LHCN-M2 (cell line): Measurements from ENCODE around the gene KDM6B. TPM values are rescaled to one million over a fixed set of nuclear protein-coding genes. Genes with fewer than 3 reads are reported as not detected.

ENCODE experiments used
- DNase-seq: peaks from one replicate; pipeline ENCODE4 v3.0.0-alpha.2; 2012; ENCODE audit warnings: low read depth
- total RNA-seq: library from RNA; depleted of rRNA; stranded (reverse); fragments of >200 nt; gene quantifications from 2 replicates; pipeline ENCODE4 v1.2.3, GENCODE V29; 2014

KDM6B gene
- total RNA-seq, 1 experiment from 2014 or later: 1.8 TPM

DNA sequence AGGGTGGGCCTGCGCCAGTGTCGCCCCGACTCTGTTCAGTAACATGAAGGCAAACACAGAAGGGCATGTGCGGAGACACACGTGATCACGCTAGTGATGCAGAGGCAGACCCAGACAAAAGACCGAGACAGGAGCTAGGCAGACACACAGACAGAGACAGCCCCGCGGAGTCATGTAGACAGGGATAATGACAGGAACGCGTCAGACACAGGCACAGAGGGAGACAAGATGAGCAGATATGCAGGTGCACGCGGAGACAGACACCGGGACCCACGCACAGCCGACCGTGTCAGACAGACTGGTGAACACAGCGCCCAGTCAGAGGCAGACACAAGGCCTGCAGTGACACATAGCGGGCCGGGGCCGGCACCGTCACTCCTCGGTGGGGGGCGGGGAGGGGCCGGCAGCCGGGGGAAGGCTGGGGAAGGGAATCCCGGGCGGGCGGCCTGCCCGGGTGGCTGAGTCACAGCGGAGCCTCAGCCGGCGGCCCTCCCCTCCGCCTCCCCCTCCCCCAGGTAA lies 7.4 kb downstream of the KDM6B start:
- peak; percentile 83 for DNase-seq

DNA sequence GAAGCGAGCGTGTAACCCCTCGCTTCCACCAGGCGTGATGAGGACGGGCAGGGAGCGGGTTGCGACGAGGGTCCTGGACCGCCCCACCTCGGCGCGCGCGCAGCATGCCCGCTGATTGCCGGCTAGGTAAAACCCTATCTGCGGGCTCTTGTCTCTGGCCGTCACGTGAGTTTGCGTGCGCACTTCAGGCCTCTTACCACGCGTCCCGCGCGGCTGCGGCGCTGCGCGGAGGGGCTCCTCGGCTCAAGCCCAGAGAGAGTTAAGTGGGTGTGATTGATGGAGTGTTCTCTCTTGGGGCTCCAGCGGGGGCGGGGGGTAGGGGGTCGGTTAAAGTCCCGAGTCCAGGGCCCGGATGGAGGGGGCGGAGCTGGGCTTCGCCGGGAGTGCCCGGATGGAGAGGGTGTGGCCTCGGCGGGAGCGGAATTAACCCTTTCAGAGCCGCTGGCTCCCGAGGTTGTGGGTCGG lies 7.9 kb downstream of the KDM6B start:
- DNase-seq: peak; percentile 85

DNA sequence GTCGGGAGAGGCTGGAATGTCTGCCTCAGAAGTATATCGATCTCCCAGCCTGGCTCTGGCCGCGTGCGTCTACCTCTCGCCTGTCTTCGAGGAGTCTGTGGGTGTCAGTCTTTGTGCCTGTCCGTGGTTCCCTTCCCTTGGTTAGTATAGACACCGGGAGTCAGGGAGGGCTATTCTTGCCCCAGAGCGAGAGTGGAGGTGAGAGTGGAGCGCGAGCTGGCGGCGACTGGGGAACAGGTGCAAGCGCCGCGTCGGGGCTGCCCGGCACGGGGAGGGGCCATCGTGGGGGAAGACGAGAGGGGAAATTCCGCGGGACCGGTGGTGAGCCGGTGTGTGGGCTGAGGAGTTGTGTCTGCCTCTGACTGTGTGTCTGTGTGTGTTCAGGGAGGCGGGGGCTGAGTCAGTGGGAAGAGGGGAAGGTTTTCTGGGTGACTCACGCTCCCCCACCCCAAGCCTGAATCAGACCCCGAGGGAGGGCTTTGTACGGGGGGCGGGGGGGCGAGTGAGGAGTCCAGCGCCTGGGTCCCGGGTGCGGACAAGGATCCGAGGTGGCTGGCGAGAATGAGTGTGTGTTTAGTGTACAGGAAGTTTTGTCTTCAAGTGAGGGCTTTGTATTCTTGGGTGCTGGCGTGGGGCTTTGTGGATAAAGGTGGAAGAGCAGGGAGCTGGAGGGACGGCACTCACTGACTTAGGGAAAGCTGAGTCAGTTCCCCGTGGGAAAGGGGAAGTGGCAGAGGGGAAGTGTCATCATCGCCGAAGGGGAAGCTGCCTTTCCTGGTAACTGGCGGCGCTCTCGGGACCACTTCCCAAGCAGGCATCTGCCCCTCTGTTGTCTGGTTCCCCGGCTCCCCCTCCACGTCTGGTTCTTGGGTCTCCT lies 8.6 kb downstream of the KDM6B start:
- DNase-seq: peak; percentile 87

DNA sequence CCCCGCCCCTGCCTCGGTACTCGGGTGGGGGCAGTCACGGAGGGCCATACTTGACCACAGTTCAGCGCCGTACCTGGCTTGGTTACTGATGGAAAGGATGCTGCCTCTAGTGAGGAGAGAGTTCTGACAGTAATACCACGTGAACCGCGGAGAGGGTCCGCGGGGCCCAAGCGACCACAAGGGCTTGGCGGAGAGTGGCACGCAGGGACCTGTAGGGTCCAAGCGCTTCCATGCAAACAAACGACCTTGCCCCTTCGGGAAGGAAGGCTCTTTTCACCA lies 9.2 kb downstream of the KDM6B start:
- no peak for DNase-seq

DNA sequence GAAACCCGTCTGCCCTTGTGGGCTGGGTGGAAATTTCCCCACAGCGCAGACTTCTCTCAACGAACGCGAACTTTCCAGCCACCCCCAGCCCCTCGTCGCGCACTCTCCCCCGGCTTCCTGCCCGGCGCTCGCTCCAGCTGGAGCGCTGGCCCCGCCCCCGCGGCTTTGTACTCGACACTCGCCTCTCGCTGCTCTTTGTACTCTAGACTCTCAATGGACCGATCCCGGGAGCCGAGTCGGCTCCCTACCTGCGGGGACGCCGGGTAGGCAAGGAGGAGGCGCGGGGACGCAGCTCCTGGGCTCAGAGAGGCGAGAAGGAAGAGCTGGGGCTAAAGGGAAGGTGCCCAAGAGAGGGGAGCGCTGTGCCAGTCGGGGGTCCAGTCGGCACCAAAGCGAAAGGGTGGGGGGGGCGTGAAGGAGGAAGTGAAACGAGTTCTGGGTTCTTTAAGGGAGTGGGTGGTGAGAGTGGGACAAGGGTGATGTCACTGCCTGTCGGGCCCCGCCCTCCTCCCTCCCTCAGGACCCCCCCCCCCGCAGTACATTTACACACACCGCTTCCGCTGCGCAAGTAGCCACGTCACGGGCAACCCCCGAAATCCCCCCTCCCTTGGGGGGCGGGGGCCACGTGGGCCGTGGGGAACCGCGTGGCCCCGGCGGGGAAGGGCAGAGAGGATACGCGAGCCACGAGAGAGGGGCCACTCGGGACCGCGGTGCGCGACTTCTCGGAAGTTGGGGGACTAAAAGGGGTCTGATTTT lies 9.7 kb downstream of the KDM6B start:
- DNase-seq: peak; percentile 71

GRCh38 chr17:7844292-7845154 lies 10.5 kb downstream of the KDM6B start:
- DNase-seq: peak; percentile 94

GRCh38 chr17:7845359-7846062 lies 11.5 kb downstream of the KDM6B start:
- DNase-seq: no peak

- no peak for DNase-seq
Measured at GRCh38 chr17:7846063-7846735, 12.2 kb downstream of the KDM6B start.

GRCh38 chr17:7846765-7847661 lies 13.0 kb downstream of the KDM6B start:
- DNase-seq: no peak

GRCh38 chr17:7848131-7848579 lies 14.1 kb downstream of the KDM6B start:
- DNase-seq: no peak

- DNase-seq: no peak
Measured at GRCh38 chr17:7848739-7849129, 14.7 kb downstream of the KDM6B start.

DNA sequence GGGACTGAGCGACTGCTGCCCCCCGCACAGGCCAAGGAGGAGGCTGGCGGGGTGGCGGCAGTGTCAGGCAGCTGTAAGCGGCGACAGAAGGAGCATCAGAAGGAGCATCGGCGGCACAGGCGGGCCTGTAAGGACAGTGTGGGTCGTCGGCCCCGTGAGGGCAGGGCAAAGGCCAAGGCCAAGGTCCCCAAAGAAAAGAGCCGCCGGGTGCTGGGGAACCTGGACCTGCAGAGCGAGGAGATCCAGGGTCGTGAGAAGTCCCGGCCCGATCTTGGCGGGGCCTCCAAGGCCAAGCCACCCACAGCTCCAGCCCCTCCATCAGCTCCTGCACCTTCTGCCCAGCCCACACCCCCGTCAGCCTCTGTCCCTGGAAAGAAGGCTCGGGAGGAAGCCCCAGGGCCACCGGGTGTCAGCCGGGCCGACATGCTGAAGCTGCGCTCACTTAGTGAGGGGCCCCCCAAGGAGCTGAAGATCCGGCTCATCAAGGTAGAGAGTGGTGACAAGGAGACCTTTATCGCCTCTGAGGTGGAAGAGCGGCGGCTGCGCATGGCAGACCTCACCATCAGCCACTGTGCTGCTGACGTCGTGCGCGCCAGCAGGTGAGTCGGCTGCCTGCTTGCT lies 15.2 kb downstream of the KDM6B start:
- DNase-seq: no peak

- no peak for DNase-seq
Measured at GRCh38 chr17:7849751-7850504, 15.9 kb downstream of the KDM6B start.

- no peak for DNase-seq
Measured at GRCh38 chr17:7850701-7851437, 16.9 kb downstream of the KDM6B start.

- peak; percentile 62 for DNase-seq
Measured at GRCh38 chr17:7851438-7852261, 17.6 kb downstream of the KDM6B start.

DNA sequence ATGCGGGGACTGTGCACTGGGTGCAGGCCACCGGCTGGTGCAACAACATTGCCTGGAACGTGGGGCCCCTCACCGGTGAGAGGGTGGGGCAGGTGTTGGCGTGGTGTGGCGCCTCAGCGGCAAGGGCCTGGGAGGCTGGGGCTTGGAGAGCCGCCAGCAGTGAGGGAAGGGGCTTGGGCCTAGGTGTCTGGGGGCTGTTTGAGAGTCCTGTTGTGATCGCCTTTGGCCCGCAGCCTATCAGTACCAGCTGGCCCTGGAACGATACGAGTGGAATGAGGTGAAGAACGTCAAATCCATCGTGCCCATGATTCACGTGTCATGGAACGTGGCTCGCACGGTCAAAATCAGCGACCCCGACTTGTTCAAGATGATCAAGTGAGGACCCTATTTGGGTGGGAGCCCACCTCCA lies 18.2 kb downstream of the KDM6B start:
- no peak for DNase-seq
